NCI-H2227 (cell line): Measurements from ENCODE around the gene TFIP11.

Experiments
- DNase-seq: peaks from one replicate; lab custom pipeline; 2025; ENCODE audit not compliant: unreplicated experiment; lab: John Stamatoyannopoulos, UW

TFIP11 gene

DNA sequence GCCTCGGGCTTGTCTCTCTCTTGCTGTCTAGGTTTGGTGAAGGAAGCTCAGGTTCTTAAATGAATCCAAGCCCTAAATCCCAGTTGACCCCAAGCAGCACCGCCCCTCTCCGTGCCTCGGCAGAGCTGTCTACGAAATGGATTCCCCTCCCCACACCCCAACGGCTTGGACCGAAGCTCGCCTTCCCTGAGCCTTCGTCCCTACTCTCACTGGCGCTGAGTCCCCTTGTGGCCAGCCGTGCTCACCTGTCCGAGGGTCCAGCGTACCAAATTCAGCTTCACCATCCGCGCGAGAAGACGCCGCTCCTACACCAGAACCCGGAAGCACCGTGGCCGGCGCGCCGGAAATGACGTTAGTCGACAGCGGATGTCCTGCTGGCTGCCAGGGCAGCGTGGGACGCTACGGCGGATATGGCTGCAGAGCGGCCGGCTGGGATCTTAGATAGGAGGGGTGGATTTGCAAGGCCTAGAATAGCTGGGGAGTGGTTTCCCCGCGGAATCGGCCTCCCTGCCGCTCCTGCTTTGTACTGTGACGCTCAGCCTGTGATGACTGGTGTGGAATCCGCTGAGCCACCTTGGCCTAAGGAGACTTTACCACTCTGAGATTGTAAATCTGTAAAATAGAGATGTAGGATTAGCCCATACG lies at the start of gene TFIP11:
TSS of gene TFIP11 (minus strand) at position 325 of the 645 bp plus-strand sequence. CDS start 2,201 bp downstream, outside the sequence.
- peak; percentile 92 for DNase-seq

DNA sequence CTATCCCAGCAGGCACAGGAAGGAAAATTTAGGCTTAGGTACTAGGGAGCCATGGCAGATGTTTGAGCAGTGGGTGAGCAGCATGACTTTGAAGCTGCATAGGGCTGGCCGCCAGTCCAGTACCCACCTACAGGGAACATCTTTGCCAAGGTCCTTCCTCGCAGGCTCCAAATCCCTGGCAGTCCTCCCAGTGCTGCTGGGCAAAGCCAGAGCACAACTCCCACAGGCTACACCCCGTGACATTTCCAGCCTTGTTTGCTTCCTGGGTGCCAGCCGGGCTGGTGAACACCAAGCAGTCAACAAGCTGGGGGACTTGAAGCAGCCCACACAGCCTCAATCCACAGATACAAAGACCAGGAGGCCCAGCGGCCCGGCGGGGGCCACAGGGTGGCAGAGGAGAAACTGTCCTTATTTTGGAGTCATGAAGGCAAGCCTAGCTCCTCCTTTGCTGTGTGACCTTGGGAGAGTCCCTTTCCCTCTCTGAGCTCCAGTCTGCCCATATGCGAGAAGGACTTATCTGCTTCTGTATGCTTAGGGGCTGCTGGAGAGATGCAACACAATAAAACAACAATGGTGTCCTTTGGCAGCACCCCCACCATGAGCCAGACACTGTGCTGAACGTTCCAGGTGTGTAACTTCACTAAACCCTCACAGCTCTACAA lies 49.6 kb upstream of the TFIP11 start:
- no peak for DNase-seq

DNA sequence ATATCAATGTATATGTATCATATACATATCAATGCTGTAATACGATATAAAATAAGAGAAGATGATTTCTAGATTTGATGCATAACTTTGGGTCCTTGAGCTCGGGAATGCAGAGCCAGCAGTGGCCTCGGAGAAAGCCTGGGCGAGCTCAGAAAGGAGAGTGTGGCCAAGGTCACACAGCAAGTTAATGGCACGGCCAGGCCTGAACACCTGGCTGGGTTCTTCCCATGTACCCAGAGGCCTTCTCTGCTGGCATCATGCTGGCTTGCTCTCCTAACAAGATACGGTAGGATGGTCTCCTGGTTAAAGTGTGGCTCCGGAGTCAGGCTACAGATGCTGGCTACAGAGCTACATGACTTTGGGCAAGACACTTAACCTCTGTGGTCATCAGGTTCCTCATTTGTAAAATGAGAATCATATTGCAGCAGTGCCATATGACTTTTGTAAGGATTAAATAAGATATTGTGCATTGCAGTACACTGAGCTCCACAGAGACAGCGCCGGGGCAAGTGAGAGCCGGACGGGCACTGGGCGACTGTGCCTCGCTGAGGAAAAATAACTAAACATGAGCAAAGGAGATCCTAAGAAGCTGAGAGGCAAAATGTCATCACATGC lies 47.8 kb upstream of the TFIP11 start:
- DNase-seq, result no peak

DNA sequence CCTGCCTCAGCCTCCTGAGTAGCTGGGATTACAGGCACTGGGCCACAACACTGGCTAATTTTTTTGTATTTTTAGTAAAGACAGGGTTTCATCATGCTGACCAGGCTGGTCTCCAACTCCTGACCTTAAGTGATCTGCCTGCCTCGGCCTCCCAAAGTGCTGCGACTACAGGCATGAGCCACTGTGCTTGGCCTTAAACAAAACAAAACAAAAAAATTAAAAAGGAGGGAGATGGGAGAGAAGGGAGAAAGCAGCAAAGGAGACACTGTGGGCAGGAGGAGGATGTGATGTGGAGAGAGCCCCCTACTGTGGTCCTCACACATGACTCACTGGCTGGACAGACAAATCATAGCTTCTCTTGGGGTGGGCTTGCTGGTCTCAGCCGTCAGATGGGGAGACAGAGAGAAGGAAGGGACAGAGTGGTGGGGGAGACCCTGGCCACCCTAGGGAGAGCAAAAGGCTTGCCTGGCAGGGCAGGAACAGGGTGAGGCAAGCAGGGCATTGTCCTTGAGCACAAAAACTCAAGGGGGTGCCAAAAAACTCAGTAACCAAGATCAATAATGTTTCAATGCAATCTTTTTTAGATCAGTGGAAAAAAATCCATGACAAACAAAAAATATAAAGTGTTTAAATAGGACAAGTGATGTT lies 46.1 kb upstream of the TFIP11 start:
- DNase-seq, result no peak

DNA sequence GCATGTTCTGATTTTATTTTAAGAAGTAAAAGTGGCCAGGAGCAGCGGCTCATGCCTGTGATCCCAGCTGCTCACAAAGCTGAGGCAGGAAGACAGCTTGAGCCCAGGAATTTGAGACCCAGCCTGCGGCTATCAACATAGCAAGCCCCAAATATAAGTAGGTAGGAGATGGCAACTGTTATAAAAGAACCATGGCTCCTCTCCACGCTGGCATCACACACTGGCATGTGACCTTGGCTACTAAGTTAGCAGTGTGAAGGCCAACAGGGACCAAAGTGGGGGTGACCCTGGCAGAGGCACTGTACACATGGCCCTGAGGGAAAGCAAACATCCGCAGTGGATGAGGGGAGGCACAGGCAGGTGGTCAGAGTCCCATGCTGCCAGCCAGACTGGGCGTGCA lies 44.6 kb upstream of the TFIP11 start:
- no peak for DNase-seq

DNA sequence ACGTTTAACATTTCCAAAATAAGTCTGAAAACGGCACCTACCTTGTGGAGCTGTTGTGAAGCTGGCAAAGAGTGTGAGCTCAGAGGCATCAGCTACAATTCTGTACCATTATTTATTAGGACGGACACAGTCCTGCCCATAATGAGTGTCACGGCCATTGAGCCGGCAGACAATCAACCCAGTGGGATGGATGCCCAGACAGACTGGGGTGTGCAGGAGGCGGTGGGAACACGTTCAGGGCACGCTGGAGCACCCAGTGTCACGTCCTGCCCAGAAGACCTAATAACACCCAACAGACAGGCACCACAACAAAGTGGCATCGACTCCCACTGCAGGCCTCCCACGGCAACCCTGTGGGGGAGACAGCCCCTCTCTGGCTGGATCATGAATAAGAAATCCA lies 43.2 kb upstream of the TFIP11 start:
- no peak for DNase-seq

DNA sequence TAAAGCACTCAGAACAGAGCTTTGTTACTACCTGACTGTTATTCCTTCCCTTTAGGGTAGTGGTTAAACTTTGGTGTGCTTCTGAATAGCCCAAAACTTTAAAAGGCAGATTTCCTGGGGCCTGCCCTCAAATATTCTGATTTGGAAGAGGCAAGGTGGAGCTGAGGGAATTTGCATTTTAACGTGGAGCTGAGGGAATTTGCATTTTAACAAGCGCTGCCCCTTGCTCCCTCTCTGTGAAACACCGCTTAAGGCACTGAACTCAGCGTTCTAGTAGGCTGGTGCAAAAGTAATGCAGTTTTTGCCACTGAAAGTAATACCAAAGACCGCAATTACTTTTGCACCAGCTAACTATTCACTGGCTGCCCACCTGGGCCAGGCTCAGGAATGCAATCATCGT lies 42.7 kb upstream of the TFIP11 start:
- DNase-seq, result no peak

DNA sequence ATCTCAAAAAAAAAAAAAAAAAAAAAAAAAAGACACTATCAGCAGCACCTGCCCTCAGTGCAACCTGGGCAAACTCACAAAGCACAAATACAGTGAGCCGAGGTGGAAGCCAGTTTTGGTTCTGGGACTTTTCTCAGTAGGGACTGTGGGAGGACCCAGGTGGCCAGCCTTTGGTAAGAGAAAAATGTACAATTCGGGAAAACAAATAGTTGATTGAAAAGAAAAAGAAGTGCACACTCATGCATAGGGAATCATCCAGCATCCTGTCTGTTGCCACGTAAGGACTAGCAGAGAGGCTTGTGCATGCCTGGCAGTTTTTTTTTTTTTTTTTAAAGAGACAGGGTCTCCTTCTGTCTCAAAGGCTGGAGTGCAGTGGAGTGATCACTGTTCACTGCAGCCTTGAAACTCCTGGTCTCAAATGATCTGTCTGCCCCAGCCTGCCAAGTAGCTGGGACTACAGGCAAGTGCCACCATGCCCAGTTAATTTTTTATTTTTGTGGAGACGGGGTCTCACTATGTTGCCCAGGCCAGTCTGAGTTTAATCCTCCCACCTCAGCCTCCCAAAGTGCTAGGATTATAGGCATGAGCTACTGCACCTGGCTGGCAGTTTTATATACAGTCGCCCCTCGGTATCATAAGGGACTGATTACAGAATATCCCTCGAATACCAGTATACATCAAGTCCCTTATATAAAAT lies 40.9 kb upstream of the TFIP11 start:
- DNase-seq, result peak; percentile 8

DNA sequence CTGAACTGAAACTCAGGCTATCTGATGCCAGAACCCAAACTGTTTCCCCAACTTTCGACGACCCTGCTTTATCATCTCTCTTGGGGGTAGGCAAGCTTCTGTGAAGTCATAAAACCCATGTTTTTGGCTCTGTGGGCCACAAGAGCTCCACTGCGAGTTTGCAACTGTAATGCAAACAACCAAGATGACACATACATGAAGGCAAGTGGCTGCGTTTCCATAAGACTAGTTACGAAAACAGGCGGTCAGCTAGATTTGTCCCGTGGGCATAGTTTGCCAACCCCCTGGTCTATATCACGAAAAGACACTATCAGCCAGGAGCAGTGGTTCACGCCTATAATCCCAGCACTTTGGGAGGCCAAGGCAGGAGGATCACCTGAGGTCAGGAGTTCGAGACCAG lies 40.2 kb upstream of the TFIP11 start:
- no peak for DNase-seq

DNA sequence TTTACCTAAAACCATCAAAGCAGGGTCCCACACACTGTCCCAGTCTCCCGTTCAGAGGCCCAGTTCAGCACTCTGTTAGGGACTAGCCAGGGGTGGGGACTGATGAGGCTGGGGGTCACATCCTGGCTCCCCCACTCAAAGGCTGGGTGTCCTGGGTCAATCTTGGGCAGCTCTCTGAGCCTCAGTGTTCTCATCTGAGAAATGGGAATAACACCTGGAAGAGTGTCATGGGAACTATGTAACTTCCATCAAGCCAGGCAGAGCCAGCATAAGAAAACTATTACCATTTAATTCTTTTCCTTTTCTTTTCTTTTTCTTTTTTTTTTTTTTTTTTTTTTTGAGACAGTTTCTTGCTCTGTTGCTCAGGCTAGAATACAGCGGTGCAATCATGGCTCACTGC lies 39.3 kb upstream of the TFIP11 start:
- DNase-seq, result no peak

DNA sequence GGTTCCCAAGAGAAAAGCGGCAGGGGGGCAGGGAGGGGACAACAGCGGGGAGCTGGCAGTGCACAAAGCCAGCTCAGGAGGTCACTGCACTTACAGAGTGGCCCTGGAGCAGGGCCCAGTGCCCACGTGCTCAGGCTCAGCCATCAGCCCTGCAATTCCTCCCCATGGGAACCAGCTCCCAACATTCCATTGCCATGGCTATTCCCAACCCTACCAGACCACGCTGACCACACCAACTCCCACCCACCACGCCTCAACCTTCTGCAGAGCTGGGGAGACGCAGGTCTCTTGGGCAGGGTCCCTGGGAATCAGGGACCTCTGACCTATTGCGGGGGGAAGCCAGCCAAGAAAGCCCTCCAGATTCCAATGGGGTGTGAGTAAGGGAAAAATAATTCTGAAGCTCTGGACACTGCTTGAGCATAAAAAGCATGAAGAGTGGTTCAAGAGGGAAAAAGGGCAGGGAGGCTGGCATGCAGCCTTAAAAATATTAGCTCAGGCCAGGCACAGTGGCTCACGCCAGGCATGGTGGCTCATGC lies 38.3 kb upstream of the TFIP11 start:
- no peak for DNase-seq

DNA sequence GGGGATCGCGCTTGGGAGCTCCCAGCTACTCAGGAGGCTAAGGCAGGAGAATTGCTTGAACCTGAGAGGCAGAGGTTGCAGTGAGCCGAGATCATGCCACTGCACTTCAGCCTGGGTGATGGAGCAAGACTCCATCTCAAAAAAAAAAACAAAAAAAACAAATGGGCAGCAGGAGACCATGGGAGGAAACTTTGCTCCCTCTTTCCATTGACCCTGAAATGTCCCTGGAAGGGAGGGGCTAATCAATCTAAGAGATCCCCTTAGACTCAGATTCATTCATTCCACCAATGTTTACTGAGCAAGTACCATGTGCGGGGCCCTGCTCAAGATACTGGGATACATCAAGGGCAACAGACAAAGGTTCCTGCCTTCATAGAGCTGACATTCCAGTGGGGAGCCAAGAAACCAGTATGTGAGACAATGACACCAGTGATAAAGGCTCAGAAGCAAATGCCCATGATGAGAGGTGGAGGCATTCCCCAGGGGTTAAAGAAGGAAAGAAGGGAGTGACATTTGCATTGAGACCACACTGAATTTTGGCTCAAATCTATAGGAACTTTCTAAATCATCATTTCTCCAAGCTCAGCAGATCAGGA lies 37.7 kb upstream of the TFIP11 start:
- DNase-seq, result no peak

DNA sequence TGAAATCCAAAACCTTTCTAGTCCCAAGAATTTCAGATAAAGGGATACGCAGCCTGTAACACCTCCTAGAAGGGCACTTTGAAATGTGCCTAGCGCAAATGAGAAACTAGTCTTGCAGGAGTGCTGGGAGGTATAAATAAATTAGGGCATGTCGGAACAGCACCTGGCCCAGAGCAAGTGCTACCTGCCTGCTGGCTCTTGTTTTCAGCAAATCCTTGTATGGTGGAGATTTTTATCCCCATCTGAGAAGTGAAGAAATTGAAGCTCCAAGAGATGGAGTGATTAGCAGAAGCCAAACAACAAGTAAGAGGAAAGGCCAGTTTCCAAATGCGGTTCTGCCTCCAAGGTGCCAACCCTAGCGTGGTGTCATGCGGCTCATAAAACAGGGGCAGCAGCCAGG lies 36.7 kb upstream of the TFIP11 start:
- no peak for DNase-seq

DNA sequence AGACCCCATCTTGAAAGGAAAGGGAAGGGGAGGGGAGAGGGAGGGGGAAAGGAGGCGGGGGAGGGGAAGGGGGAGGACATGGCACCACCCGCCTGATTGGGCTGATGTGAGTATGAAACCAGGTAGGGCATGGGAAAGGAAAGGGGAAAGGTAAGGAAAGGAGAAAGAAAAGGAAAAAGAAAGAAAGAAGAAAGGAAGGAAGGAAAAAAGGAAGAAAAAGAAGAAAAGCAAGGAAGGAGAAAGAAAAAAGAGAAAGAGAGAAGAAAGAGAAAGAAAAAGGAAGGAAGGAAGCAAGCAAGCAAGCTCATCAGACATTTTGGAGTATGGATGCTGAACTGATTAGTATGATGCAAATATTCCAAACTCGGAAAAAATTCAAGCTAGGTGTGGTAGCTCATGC lies 36.0 kb upstream of the TFIP11 start:
- DNase-seq, result no peak

DNA sequence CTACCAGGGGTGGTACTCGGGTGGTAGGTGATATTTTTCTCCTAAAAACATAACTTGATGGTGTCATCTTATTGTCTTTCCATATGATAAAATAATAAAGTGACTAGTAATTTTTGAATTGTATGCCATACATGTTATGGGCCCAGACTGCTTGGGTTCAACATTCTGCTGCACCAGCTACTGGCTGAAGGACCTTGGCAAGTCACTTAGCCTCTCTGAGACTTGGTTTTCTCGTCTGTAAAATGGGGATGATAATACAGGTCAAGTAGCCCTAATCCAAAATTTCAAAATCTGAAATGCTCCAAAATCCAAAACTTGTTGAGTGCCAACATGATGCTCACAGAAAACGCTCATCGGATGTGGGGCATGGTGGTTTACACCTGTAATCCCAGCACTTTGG lies 35.6 kb upstream of the TFIP11 start:
- no peak for DNase-seq

DNA sequence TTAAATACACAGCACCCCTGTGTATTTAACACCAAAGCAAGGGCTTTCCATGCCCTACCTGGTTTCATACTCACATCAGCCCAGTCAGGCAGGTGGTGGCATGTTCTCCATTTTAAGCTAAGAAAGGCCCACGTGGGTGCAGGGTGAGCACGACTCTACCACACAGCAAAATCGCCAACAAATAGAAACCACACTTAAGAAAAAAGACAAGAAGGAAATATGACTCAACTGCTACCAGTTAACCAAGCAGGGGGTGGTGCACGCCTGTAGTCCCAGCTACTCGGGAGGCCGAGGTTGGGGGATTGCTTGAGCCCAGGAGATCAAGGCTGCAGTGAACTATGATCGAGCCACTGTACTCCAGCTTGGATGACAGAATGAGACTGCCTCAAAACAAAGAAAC lies 35.2 kb upstream of the TFIP11 start:
- DNase-seq, result no peak

DNA sequence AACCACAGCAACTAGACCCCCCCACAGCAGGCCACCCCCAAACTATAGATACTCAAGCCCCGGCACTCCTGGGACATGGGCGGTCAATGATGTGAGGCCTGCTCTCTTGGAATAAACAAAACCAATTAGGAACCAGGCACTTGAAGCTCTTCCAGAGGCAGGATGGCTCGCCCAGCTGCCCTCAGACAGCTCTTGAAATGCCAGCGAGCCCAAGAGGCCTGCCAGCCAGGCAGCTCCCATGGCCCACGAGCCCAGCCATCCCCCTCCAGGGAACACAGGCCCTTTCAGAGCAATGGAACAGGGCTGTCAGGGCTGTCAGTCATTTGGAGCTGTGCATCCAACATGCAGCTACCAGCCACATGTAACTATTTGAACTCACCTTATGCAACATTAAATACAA lies 34.0 kb upstream of the TFIP11 start:
- peak; percentile 8 for DNase-seq

DNA sequence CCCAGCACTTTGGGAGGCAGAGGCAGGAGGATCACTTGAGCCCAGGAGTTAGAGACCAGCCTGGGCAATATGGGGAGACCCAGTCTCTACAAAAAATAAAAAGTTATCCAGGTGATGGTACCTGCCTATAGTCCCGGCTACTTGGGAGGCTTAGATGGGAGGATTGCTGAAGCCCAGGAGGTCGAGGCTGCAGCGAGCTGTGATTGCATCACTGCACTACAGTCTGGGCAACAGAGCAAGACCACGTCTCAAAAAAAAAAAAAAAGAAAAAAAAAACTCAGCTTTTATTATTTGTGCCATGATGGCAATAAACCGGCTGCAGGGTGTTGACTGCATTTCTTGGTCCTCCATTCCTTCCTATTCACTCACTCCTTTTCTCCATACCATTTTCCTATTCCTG lies 33.6 kb upstream of the TFIP11 start:
- DNase-seq, result no peak

DNA sequence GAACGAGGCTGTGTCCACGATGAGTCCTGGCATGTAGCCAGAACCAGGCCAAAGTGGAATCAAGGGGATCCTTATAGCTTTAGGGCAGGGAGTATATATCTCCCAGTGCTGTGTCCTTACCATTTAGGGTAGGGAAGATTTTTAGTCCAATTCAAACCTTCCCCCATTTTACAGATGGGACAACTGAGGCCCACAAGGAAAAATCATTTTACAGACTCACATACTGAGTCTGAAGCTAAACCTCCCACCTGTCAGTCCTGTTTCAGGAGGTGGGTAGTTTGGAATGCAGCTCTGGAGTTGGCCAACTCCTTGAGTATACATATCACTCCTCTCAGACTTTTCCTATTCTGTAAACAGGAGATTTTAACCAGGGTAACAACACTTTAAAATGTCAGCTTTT lies 33.1 kb upstream of the TFIP11 start:
- no peak for DNase-seq

DNA sequence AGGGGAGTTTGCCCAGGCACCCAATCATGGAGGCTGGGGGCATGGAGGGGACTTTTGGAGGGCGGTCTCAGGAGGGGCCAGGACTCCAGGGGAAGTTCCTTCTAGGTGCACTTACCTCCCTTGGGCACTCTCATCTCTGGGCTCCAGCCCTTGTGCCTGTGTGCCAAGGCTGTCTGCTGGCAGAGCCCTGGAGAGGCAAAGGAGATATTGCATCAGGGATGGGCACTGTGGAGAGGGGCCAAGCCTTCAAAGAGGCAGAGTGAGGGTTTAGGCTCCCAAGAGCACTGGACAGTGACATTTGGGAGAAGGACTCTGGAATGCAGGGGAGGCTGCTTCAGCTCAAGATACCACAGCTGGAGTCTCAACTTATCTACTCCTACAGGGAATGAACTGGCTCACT lies 32.2 kb upstream of the TFIP11 start:
- no peak for DNase-seq

DNA sequence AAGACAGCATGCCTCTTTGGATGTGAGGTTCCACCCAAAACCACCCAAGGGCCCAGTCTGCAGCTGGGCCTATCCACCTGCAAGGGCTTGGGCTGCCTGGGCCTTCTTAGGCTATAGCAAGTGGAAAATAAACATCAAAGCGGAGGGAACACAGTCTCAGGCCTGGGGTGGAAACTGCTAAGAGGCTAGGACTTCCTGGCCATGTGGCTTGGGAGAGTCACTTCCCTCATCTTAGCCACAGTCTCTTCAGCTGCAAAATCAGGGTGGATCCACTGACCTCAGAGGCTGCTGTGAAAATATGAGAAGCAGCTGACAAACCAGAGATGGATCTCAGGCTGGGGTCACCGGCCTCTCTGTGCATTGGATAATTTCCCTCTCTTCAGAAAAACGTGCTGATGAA lies 30.6 kb upstream of the TFIP11 start:
- no peak for DNase-seq
